Smooth muscle cell of the pulmonary artery (primary cell): Measurements from ENCODE around the gene KCNK4. TPM values are rescaled to one million over a fixed set of nuclear protein-coding genes. Genes with fewer than 3 reads are reported as not detected.

Experiments
- total RNA-seq: library from RNA; depleted of rRNA; stranded (reverse); fragments of >200 nt; gene quantifications from 2 replicates; pipeline ENCODE4 v1.2.3, GENCODE V29; 2014

The KCNK4 gene
- 0.13 and 0.20 TPM in 2 replicates for total RNA-seq

GRCh38 chr11:64291262-64291751 lies at the start of gene KCNK4:
Gene KCNK4 (plus strand): TSS chr11:64291302. CDS start chr11:64293019, 1,717 bp downstream.

DNA sequence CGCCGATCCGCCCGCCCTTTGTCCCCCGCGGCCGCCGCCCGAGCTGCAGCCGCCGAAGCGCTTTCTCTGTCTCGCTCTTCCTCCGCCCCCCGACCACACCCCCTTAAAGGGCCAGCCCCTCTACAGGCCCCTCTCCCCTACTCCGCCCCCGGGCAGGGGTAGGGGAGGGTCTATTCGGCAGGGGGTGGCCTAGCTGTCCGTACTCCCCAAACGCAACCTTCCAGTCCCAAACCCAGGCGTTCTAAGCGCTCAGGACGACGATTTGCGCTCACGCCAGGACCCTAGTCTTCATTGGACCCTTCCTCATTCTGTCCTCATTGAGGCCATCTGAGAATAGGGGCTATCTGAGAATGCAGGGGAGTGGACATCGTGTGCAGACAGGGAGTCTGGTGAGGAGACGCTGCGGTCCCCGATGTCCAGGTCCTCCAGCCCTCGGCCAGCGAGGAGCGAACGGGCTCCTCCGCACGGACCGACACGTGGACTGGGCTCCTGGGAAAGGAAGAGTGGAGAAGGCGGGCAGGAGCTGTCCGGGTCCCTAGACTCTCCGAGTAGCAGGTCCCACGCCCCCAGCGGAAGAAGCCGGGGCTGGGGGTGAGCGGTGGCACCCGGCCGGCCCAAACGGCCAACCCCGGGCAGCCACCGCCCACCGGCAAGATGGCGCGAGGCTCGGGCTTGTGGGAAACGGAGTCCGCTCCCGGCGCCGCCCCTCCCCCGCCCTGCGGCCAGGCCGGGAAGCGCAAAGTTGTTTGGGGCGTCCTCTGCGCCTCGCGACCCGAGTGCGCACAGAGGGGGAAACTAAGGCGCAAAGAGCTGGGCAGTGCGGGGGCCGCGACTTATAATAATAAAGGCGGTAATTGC lies 44.0 kb upstream of the KCNK4 start, which contains the start of gene PPP1R14B:
TSS of gene PPP1R14B (minus strand) at position 73 of the 858 bp plus-strand sequence. CDS start 270 bp downstream, outside the sequence.

DNA sequence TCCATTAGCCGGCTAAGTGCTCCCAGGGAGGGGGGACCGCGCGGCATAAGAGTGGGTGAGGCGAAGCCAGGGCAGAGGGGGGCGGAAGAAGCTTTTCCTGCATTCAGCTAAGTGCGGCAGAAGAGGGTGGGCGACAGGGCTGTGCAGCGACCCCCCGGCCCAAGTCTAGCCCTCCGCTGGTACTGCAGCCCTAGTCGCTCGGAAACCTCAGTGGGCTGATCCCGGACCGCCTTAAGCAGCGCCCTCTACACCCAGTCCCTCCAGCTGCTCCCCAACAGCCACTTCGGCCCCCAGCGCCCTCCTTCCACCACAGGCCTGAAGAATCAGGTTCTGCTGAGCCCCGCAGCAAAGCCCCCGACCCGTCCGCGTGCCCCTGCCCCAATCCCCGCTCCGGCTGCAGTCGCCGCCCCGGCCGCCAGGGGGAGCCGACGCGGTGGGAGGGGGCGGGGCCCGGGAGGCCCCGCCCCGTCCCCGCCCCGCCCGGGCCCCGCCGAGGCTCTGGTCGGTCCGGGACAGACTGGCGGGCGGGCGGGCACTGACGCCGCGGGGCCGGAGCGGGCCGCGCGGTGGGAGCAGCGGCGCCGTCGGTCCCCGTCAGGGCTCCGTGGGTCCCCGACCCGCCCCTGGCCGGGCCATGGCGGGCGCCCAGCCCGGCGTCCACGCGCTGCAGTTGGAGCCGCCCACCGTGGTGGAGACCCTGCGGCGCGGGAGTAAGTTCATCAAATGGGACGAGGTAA lies 39.9 kb upstream of the KCNK4 start, which contains the start of gene PLCB3:
TSS of gene PLCB3 (plus strand) at position 515 of the 737 bp plus-strand sequence. CDS start at position 635, 120 bp downstream.

GRCh38 chr11:64284048-64284961 lies 6.8 kb upstream of the KCNK4 start, which contains the start of gene BAD:
Gene BAD (minus strand): TSS chr11:64284665. CDS start chr11:64284368, 297 bp downstream.

GRCh38 chr11:64284962-64285884 lies 5.9 kb upstream of the KCNK4 start, which contains the start of gene GPR137:
Gene GPR137 (plus strand): TSS chr11:64285848. CDS start chr11:64286525, 677 bp downstream.

DNA sequence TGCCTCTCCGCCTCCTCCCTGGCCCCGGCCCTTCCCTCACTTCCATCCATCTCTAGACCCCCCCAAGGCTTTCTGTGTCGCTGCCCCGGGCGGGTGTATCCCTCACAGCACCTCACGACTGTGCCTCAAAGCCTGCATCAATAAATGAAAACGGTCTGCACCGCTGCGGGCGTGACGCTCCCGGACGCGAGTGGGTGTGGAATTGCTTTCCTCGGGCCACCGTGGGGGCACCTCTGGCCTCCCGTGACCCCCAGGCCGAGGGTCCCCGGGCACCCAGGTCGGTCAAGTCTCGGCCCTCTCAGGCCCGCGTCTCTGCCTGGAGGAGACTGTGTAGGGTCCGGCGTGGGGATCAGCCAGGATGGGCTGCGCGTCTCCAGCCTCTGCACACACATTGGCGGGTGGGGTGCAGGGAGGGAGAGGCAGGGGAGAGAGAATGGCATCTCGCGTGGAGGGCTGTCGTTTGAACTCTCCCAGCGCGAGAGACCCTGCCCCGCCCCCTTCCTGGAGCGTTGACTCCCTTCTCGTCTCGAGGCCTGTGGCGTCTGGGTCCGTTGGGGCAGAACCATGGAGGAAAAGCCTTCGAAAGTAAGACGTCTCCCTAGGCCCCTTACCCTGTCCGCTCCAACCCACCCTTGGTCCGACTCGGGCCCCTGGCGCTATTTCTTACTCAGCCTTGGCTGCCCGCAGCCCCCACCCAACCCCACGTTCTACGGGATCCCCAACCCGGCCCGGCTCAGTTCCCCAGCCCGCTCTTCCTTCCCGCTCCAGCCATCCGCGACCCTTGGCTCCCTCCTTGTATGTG lies 8.9 kb downstream of the KCNK4 start, which contains the start of gene CATSPERZ:
TSS of gene CATSPERZ (plus strand) at position 512 of the 802 bp plus-strand sequence. CDS start at position 565, 53 bp downstream.

DNA sequence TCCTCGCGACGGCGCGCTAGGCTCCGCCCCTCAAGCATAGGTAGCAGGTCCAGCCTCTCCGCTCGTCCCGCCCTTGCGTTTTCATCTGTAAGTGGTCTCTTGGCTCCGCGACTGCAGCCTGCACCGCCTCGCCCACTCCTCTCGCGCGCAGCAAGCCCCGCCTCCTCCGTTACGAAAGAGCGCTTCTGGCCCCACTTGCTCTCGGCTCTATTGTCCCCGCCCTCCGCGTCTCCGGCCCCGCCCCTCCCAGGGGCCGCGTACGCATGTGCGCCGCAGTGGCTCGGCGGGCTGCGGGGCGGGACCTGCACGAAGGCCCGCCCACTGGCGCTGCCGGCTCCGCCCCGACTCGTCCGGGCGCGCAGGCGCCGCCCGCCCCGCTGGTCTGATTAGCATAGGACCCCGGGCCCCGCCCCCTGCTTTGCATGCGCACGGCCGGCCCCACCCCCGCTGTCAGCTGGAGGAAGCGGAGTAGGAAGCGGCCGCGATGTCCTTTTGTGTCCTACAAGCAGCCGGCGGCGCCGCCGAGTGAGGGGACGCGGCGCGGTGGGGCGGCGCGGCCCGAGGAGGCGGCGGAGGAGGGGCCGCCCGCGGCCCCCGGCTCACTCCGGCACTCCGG lies 14.1 kb downstream of the KCNK4 start, which contains the start of gene ESRRA:
TSS of gene ESRRA (plus strand) at position 450 of the 616 bp plus-strand sequence. CDS start 1,656 bp downstream, outside the sequence.

GRCh38 chr11:64317325-64317960 lies 26.3 kb downstream of the KCNK4 start, which contains the start of gene TRMT112:
Gene TRMT112 (minus strand): TSS chr11:64317559. CDS start chr11:64317526, 33 bp downstream.

GRCh38 chr11:64317961-64318765 lies 27.1 kb downstream of the KCNK4 start, which contains the start of gene PRDX5:
Gene PRDX5 (plus strand): TSS chr11:64318121. CDS start chr11:64318216, 95 bp downstream.

GRCh38 chr11:64339754-64340408 lies 48.8 kb downstream of the KCNK4 start, which contains the start of gene CCDC88B:
Gene CCDC88B (plus strand): TSS chr11:64340204. CDS start chr11:64340267, 63 bp downstream.

Other genes starting within 250 kb of the KCNK4 start
- gene MACROD1, start 125.2 kb upstream of the KCNK4 start, total RNA-seq, result 12.6 and 19.2 TPM in 2 replicates
- 111 and 134 TPM in 2 replicates for gene STIP1, start 105.1 kb upstream of the KCNK4 start, total RNA-seq
- 4.1 and 21.1 TPM in 2 replicates for gene FERMT3, start 84.6 kb upstream of the KCNK4 start, total RNA-seq
- 26.2 and 30.4 TPM in 2 replicates for gene TRPT1, start 65.1 kb upstream of the KCNK4 start, total RNA-seq
- 46.1 and 50.8 TPM in 2 replicates for gene NUDT22, start 65.0 kb upstream of the KCNK4 start, total RNA-seq
- 13.2 and 14.5 TPM in 2 replicates for gene DNAJC4, start 60.8 kb upstream of the KCNK4 start, total RNA-seq
- gene VEGFB, start 56.7 kb upstream of the KCNK4 start, total RNA-seq, result 54.3 and 83.2 TPM in 2 replicates
- 80.7 and 81.8 TPM in 2 replicates for gene FKBP2, start 50.2 kb upstream of the KCNK4 start, total RNA-seq
- 144 and 186 TPM in 2 replicates for gene PPP1R14B, start 44.4 kb upstream of the KCNK4 start, total RNA-seq
- 39.9 and 51.0 TPM in 2 replicates for gene PLCB3, start 39.8 kb upstream of the KCNK4 start, total RNA-seq
- gene BAD, start 6.6 kb upstream of the KCNK4 start, total RNA-seq, result 52.2 and 56.6 TPM in 2 replicates
- 14.8 and 15.1 TPM in 2 replicates for gene GPR137, start 5.5 kb upstream of the KCNK4 start, total RNA-seq
- not detected in 2 replicates for gene CATSPERZ, start 9.1 kb downstream of the KCNK4 start, total RNA-seq
- gene ESRRA, start 14.2 kb downstream of the KCNK4 start, total RNA-seq, result 26.0 and 31.1 TPM in 2 replicates
- gene TRMT112, start 26.3 kb downstream of the KCNK4 start, total RNA-seq, result 150 and 180 TPM in 2 replicates
- gene PRDX5, start 26.8 kb downstream of the KCNK4 start, total RNA-seq, result 148 and 174 TPM in 2 replicates
- 0.85 and 1.2 TPM in 2 replicates for gene CCDC88B, start 48.9 kb downstream of the KCNK4 start, total RNA-seq
- 37.9 and 52.5 TPM in 2 replicates for gene RPS6KA4, start 67.9 kb downstream of the KCNK4 start, total RNA-seq